Activated gamma-delta T cell treated with Interleukin-2 at 50 U/mL for 16 hours (primary cell): ENCODE data around the gene TCF12.
A peak's percentile ranks its signal among the peaks of the same experiment; 100 is the strongest.

ENCODE experiments used
- DNase-seq: peaks from one replicate; pipeline ENCODE4 v3.0.0-alpha.2; 2020

The TCF12 gene

GRCh38 chr15:57057134-57057930, 138.9 kb downstream of the TCF12 start:
- DNase-seq: no peak

- DNase-seq: no peak
Observed at GRCh38 chr15:57059026-57059660, 140.7 kb downstream of the TCF12 start.

DNA sequence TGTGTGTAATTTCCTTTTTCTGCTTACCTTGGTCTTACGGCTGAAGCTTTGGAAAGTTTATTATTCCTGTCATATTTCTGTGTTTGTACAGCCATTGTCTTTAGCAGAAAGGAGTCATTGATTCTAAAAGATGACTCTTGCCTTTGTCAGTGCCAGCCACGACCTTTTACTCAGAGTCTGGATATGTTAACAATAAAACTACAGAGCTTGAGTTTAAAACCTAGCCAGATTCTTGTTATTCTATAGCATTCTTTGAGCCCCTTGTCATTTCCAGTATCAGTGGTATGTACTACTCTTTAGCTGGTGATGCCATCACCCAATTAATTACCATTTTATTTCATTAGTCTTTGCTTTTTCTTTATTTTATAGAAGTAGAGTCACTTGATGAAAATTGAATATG, 142.4 kb downstream of the TCF12 start:
- DNase-seq: no peak

DNA sequence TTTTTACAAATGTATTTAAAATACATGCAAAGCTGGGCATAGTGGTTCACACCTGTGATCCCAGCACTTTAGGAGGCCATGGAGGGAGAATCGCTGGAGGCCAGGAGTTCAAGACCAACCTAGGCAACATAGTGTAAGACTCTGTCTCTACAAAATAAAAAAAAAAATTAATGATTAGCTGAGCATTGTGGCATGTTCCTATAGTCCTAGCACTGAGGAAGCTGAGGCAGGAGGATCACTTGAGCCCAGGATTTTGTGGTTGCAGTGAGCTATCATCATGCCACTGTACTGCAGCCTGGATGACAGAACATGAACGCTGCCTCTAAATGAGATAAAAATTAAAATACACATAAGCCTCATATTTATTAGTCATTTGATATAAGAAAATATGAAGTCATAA, 142.8 kb downstream of the TCF12 start:
- DNase-seq: no peak

DNA sequence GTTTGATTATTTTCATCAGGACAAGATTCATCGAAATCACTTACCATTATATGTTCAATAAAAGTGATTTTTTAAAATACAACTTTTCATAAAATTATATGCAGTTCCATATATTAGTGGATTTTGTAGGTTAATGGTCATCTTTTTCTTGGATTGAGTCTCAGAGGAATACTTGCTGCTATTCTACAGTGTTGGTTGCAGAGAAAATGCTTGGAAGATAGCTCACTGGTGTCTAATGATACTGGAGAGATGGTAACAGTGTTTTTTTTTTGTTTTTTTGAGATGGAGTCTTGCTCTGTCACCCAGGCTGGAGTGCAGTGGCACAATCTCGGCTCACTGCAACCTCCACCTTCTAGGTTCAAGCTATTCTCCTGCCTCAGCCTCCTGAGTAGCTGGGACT, 143.3 kb downstream of the TCF12 start:
- DNase-seq: no peak

DNA sequence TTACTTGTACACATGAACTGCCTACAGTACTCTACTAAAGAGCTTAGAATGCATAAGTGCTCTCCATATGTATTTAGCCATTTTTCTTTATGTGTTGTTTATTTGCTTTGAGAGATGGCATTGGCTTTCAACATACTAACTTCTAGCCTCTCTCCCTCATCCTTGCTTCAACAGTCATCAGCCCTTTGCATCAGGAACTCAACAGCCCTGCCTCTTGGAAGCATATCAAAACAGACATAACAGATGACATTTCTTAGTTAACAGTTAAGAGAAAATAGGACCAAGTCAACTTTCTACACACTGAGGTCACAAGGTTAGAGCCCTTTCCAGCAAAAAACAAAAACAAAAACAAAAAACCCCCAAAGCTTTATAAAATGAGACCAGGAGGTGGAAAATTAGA, 145.6 kb downstream of the TCF12 start:
- no peak for DNase-seq

DNA sequence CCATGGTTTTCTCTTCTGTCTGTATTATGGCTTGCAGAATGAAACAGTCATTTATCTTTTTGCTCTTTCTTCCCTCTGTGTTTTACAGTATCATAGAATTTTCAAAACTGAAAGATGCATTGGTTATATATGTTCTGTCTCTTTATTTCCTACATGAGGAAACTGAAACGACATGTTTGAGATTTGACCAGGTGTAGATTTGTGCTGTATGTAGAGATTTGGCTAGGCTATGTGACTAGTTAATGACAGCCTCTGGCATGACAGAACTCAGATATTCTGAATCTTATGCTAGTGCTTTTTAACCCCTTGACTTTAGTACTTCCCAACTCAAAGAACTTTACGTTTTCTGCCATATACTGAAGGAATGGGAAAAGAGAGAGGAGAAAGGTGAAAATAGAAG, 151.0 kb downstream of the TCF12 start:
- DNase-seq: no peak

GRCh38 chr15:57070674-57071073, 152.2 kb downstream of the TCF12 start:
- DNase-seq: no peak

DNA sequence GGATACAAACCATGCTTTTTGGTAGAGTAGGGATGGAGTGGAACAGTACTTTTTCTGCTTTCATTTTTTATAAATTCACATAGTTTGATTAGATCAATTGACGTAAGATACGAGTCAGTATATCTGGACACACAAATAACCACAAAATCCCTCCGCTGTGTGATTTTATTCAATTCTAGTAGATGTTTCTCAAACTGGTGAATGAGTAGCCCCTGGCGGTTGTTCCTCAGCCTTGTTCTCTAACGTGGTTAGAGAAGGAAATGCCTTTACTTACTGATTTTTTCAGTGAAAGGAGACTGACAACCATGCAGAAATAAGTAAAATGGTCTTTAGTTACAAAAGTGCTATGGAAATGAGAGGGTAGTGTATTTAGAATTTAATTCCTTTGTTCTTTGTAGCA, 161.0 kb downstream of the TCF12 start:
- DNase-seq: peak; percentile 8

GRCh38 chr15:57079931-57080620, 161.6 kb downstream of the TCF12 start:
- no peak for DNase-seq

DNA sequence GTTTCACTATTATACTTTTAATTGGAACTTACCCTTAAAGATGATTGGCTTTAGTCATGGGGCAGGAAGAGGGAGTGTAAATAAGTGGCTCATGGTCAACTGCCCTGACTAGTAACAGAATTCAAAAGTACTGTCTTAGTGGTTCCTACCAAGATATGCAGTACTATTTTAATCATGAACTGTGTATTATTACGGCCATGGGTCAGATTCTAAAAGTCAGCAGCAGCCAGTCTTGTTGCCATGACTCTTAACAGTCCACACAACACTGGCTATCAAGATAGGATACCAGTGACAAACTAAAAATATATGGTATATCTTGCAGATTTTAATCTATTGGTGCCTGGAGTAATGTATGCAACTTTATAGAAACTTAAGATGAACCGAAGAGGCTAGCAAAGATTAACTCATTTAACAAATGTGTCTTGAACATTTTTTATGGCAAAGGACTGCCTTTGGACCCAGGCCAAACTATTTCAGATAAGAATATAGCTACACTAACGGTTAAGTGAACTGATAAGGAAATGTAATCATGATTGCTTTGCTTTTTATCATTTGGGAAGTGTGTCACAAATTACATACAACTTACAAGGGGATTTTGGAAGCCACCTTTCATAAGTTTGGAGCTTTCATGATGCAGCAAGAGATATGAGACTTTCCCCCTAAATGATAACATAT, 163.7 kb downstream of the TCF12 start:
- DNase-seq: no peak

DNA sequence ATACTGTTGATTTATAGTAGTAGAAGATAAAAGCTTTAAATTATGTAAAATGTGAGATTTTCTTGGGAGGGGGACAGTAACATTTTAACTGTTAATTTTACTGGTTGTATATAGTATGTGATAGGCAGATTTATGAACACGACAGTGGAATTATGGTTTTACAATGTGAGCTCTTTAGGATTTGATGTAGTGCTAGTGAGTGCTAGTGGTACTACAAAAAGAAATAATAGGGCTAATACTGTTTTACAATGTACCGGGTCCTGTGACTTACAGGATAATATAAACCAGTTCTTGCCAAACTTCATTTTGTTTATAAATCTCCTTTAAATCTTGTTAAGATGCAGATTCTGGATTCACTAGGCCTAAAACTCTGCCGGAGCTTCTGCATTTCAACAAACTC, 165.7 kb downstream of the TCF12 start:
- DNase-seq: no peak

DNA sequence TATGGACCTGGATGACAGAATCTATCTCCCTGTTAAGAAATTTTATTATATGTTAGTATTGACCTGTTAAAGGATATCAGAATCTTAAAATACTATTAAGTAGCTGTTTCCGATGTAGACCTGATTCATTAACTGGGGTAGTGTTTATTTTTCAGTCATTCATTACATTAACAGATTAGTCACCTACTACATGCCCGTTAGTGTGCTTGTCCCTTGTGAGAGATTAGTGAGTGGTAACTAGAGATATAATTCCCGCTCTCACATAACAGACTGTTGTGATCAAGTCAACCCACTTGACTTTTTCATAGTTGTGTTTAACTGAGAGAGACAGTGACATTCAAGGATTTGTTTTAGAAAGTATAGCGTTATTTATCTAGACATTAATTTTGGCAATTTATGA, 166.8 kb downstream of the TCF12 start:
- DNase-seq: no peak

GRCh38 chr15:57086857-57087427, 168.5 kb downstream of the TCF12 start:
- no peak for DNase-seq

DNA sequence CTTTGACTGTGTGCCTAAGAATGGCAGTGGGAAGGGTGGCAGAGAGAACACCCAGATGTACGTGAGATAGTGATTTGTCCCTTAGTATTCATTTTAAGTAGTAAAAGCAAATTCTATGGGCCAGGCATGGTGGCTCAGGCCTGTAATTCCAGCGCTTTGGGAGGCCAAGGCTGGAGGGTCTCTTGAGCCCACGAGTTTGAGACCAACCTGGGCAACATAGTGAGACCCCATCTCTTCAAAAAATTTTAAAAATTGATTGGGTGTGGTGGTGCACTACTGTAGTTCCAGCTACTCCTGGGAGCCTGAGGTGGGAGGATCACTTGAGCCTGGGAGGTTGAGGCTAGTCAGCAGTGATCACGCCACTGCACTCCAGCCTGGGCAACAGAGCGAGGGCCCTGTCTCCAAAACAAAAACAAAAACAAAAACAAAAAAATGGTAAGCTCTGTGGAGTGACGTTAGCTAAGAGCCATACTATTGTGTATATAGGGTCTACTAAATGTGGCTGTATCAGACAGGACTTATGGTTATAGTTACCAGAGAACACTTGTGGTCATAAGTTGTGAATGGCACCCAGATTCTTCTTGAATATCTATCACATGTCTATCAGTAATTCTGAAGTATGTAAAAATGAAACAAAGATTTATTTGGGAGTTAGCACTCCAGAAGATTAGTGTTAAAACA, 171.5 kb downstream of the TCF12 start:
- no peak for DNase-seq

DNA sequence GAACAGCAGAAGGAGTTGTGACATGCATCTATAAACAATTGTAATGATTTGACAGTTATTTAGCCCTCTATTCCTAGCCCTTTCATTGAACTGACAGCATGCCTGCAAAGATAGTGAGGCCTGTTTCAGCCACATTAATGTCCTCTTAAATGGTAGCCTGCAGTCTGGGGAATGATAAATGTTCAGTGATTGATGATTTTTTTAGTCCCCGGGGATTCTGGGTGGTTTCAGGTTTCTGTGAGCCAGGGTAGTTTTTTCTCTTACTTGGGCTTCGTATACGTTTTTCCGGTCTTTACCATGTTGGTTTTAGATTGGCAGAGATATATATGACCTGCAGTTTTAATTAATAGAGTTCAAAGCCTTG, 172.0 kb downstream of the TCF12 start:
- no peak for DNase-seq

- no peak for DNase-seq
Observed at GRCh38 chr15:57091636-57092035, 173.2 kb downstream of the TCF12 start.

DNA sequence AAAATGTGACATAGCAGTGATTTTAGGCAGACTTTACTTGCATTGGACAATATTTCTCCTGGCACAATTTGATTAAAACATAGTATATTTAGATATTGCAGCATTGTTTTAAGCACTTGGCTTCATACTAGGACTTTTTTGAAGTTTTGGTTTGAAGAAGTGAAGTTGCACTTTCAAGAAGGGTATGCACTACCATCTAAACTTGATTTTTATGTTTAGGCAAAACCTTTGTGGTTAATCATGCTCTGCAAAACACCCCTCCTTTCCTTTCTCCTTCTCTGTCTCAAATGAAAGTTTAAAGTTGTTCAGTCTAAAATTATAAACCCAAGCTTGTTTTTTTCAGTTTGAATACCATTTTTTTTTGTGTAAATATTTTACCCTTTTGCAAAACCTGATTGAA, 173.8 kb downstream of the TCF12 start:
- DNase-seq: no peak

DNA sequence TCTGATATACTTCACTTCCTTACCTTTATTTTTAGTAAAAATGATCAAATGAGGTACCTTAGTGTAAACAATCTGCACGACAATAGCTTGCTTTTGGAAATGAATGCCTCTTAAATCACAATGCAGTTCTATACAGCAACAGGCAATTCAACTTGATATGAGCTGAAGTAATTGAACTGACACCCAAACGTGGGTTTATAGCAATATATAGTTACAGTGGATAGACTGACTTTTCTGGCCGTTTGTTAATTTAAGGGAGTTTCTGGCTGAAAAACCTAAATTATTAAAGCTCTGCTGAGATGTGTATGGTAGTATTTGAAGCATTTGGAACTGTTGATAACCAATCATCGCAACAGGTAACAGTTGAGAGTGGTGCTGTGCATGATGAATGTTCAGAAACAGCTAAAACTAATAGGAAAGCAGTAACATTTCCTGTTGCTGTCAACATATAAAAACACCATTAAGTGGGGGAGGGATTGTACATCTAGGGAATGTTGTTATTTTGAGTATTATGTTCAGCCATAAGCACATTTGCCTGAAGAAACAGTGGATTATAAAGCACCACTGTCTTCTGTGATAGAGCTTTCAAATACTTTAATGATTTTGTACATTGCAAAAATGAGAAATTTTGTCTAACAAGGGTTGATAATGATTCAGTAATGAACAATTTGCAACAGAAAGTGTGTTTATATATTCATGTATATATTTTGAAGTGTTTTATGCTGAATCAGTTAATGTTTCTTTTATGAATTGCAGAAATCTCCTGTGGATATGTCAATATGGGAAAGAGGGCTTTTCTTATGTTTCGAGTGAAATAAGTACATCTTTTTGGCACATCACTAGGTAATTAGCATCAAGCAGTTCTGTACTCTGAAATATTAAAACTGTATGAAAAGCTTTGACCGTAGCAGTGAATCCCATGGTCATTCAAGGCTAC, 176.1 kb downstream of the TCF12 start:
- DNase-seq: no peak

GRCh38 chr15:57095896-57096295, 177.5 kb downstream of the TCF12 start:
- DNase-seq: no peak

GRCh38 chr15:57097246-57097645, 178.8 kb downstream of the TCF12 start:
- no peak for DNase-seq
